Peyer's patch (tissue), 4 donors: ENCODE data around the gene HIBCH.

Experiments used
- POLR2A ChIP-seq, 2 donors: fragments of 450-650 bp; IDR thresholded peaks; one replicate each; pipeline ENCODE4 v1.5.1; 2017; ENCODE audit warnings: antibody characterized with exemption in 2 of 2, mild to moderate bottlenecking in 2 of 2, moderate library complexity in 2 of 2
- TF ChIP-seq, protein P1 (sequence below), 6 experiments: fragments of 450-650 bp in 4 of 6; fragments of 200-600 bp in 2 of 6; sonication (generic) in 1 of 6; IDR thresholded peaks; one replicate each; pipeline ENCODE4 v1.5.1; 2017 to 2019; ENCODE audit warnings: antibody characterized with exemption in 6 of 6, mild to moderate bottlenecking in 3 of 6, moderate library complexity in 1 of 6

DNA sequence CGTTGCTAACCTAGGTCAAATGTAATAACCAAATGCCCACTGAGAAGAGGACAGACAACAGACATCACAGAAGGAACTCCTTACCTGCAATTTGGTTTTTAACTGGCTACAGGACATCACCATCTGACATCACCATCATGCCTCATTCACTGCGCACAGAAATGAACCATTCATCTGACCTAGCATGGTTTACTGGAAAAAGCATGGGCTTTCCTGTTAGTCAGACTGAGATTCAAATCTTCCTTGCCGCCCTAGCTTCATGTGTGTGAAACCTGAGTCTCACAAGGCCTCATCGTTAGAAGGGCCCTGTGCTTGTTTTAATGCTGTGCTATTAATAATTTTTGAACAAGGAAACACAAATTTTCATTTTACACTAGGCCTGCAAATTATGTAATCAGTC lies 1.1 kb upstream of the HIBCH start:
- TF ChIP-seq POLR2A (IDR thresholded peaks at IDR 0.05), result no peak
- TF ChIP-seq, protein P1, sequence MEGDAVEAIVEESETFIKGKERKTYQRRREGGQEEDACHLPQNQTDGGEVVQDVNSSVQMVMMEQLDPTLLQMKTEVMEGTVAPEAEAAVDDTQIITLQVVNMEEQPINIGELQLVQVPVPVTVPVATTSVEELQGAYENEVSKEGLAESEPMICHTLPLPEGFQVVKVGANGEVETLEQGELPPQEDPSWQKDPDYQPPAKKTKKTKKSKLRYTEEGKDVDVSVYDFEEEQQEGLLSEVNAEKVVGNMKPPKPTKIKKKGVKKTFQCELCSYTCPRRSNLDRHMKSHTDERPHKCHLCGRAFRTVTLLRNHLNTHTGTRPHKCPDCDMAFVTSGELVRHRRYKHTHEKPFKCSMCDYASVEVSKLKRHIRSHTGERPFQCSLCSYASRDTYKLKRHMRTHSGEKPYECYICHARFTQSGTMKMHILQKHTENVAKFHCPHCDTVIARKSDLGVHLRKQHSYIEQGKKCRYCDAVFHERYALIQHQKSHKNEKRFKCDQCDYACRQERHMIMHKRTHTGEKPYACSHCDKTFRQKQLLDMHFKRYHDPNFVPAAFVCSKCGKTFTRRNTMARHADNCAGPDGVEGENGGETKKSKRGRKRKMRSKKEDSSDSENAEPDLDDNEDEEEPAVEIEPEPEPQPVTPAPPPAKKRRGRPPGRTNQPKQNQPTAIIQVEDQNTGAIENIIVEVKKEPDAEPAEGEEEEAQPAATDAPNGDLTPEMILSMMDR (IDR thresholded peaks at IDR 0.05), result no peak
